DND-41 (cell line): Measurements from ENCODE around the gene GRHL3.

Experiments used
- CTCF ChIP-seq: IDR thresholded peaks from 2 replicates; pipeline ENCODE4 v1.5.1; 2012; ENCODE audit warnings: borderline replicate concordance, low read length, moderate library complexity, mild to moderate bottlenecking; ENCODE audit not compliant: poor library complexity, severe bottlenecking; ENCODE audit errors: extremely low read depth
- EZH2 ChIP-seq: IDR thresholded peaks from 3 replicates; pipeline ENCODE4 v1.6.1; 2012; ENCODE audit warnings: borderline replicate concordance, low read depth, mild to moderate bottlenecking, moderate library complexity, low read length, inconsistent platforms; ENCODE audit not compliant: severe bottlenecking

DNA sequence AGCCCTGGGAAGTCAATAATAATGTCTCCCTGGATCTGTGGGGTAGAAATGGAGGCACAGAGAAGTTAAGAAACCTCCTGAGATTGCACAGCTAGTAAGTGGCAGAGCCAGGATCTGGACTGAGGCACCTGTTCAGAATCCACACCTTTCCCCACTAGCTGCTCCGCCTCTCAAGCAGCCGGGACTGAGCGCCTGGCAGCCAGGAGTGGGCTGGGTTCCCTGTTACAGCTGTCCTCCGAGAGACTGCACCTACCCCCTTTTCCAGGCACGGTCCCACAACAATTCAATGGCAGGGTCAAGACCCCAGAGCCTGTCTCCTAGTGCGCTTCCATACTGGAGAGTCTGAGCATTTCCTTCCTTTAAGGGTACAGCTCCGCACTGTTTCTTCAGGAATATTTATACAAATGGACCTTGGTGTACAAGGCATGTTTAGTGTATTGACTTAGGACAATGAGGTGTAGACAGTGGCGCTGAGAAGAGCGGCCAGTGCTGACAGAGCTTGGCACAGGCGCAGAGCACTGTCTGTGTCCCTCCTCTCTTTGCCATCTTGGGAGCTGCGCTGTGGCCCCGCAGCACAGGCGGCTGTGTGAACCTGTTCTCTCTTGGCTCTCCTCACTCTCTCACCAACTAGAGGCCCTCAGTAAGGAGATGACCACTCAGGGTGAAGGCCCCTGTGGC is 24.4 kb downstream of the GRHL3 start:
- TF ChIP-seq CTCF (no peak), EZH2 (no peak)
